ENCODE results near the gene VPREB1.
"Not testable (repeated sequence)": the region's sequence is repeated elsewhere in the genome, so short reads cannot be mapped to it uniquely, and the experiment has no call there.

The VPREB1 gene

DNA sequence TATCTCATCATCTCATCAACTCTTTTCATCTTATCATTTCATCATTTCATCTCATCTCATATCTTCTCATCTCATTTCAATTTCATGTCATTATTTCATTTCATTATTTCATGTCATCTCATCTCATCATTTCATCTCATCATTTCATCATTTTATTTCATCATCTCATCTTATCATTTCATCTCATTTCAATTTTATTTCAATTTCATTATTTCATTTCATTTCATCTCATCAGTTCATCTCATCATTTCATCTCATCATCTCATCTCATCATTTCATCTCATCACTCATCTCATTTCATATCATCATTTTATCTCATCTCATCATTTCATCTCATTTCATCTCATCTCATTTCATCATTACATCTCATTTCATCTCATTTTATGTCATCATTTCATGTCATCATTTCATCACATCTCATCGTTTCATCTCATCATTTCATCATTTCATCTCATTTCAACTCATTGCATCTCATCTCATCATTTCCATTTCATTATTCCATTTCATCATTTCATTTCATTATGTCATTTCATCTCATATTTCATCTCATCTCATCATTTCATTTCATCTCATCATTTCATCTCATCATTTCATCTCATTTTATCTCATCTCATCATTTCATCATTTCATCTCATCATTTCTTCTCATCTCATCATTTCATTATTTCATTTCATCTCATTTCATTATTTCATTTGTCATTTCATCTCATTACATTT lies 42.0 kb downstream of the VPREB1 start:
- H3K36me3 ChIP-seq (replicated peaks); H3K4me3 ChIP-seq; H3K27me3 ChIP-seq (ENCODE audit: low read depth); DNase-seq (ENCODE audit: low spot score in 2 of 2); in situ Hi-C loops (cut with MboI; ENCODE audit: low sequenced_read_pairs); H3K4me1 ChIP-seq; H3K9me3 ChIP-seq: not testable (repeated sequence)

DNA sequence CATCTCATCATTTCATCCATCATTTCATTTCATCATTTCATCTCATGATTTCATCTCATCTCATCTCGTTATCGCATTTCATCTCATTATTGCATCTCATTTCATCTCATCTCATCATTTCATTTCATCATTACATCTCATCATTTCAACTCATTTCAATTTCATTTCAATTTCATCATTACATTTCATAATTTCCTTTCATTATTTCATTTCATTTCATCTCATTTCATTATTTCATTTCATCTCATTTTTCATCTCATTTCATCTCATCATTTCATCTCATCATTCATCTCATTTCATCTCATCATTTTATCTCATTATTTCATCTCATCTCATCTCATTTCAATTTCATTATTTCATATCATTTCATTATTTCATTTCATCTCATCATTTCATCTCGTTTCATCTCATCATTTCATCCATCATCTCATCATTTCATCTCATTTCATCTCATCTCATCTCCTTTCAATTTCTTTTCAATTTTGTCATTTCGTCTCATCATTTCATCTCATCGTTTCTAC lies 42.6 kb downstream of the VPREB1 start:
- H3K9me3 ChIP-seq; in situ Hi-C loops (cut with MboI; ENCODE audit: low sequenced_read_pairs); H3K36me3 ChIP-seq (replicated peaks); H3K27me3 ChIP-seq (ENCODE audit: low read depth); DNase-seq (ENCODE audit: low spot score in 2 of 2); H3K4me1 ChIP-seq; H3K4me3 ChIP-seq: not testable (repeated sequence)

DNA sequence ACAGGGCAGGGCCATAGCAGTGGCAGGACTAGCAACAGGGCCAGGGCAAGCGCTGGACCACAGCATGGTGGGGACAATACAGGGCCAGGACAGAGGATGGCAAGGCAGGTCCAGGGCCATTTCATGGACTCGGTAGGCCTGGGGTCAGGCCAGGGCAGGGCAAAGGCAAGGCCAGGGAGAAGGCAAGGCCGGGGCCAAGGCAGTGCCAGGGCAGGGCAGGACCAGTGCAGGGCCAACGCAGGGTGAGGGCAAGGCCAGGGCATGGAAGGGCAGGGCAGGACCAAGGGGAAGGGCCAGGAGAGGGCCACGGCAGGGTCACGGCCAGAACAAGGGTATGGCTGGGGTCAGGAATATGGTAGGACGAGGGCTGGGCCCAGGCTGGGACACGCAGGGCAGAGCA lies 45.1 kb downstream of the VPREB1 start:
- DNase-seq (ENCODE audit: low spot score in 2 of 2); H3K36me3 ChIP-seq (replicated peaks); in situ Hi-C loops (cut with MboI; ENCODE audit: low sequenced_read_pairs); H3K4me3 ChIP-seq; H3K9me3 ChIP-seq; H3K27me3 ChIP-seq (ENCODE audit: low read depth); H3K4me1 ChIP-seq: not testable (repeated sequence)

DNA sequence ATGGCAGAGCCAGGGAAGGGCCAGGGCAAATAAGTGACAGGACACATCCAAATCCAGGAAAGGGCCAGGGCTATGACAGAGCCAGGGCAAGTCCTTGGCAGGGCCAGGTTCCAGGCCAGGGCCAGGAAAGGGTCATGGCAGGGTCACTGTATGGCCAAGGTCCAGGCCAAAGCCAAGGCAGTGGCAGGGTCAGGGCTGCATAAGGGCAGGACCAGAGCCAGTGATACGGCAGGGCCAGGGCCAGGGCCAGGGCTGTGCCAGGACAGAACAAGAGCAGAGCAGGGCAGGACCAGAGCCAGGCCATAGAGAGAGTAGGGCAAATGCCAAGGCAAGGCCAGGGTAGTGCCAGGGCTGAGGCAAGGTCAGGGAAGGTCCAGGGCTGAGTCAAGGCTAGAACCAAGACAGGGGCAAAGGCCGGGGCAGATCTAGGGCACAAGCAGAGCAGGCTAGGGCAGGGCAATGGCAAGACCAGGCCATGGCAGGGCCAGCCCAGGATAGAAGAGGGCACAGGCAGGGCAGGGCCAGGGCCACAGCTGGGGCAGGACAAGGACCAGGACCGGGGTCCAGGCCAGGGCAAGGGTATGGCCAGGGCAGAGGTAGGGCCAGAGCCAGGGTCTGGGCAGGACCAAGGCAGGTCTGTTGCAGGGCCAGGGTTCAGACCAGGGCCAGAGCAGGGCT lies 46.7 kb downstream of the VPREB1 start:
- H3K27me3 ChIP-seq (ENCODE audit: low read depth); H3K9me3 ChIP-seq; H3K4me3 ChIP-seq; H3K4me1 ChIP-seq; DNase-seq (ENCODE audit: low spot score in 2 of 2); in situ Hi-C loops (cut with MboI; ENCODE audit: low sequenced_read_pairs); H3K36me3 ChIP-seq (replicated peaks): not testable (repeated sequence)

DNA sequence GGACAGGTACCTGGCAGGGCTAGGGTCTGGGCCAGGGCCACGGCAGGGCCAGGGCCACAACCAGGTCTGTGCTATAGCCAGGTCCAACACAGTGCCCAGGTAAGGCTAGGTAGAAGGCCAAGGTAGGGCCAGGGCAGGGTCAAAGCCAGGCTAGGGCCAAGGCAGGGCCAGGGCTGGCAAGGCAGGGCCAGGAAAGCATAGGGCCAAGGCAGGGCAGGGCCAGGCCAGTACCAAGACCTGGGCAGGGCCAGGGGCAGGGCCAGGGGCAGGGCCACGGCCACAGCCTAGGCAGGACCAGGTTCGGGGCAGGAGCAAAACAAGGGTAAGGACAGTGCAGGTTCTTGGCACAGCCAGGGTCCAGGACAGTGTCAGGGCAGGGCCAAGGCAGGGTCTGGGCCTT lies 48.1 kb downstream of the VPREB1 start:
- in situ Hi-C loops (cut with MboI; ENCODE audit: low sequenced_read_pairs); H3K36me3 ChIP-seq (replicated peaks); H3K4me3 ChIP-seq; H3K27me3 ChIP-seq (ENCODE audit: low read depth); DNase-seq (ENCODE audit: low spot score in 2 of 2); H3K4me1 ChIP-seq; H3K9me3 ChIP-seq: not testable (repeated sequence)

DNA sequence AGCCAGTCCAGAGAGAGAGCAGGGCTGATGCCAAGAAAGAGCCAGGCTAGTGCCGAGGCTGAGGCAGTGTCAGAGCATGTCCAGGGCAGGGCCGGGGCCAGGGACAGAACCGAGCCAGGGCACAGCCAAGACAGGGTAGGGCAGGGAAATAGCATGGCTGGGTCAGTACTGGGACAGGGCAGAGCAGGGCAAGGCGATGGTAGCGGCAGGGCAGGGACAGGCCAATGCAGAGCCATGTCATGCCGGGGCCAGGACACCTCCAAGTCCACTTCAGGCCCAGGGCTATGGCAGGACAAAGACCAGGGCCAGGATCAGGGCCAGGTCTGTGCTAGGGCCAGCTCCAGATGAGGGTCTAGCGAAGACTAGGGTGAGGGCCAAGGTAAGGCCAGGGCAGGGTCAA lies 48.9 kb downstream of the VPREB1 start:
- H3K27me3 ChIP-seq (ENCODE audit: low read depth); H3K9me3 ChIP-seq; H3K4me1 ChIP-seq; DNase-seq (ENCODE audit: low spot score in 2 of 2); in situ Hi-C loops (cut with MboI; ENCODE audit: low sequenced_read_pairs); H3K36me3 ChIP-seq (replicated peaks); H3K4me3 ChIP-seq: not testable (repeated sequence)

DNA sequence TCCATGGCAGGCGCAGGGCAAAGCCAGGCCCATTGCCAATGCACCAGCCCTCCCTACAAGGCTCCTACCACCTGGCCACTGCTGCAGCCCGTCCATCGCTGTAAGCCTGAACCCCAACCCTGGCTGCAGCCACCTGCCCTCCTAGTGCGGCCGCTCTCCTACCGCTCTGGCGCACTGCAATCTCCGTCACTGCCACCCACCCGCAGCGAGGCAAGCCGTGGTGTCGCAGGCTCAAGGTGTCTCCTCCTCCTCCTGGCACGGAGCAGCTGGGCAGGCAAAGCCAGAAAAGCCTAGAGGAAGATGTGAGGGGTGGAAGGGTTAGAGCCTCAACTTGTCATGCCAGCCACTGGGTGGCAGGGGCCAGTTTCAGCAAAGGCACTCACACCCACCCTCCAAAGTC lies 50.1 kb downstream of the VPREB1 start:
- DNase-seq (ENCODE audit: low spot score in 2 of 2); H3K36me3 ChIP-seq (replicated peaks); in situ Hi-C loops (cut with MboI; ENCODE audit: low sequenced_read_pairs); H3K4me1 ChIP-seq; H3K27me3 ChIP-seq (ENCODE audit: low read depth); H3K4me3 ChIP-seq; H3K9me3 ChIP-seq: not testable (repeated sequence)
